Measurements from ENCODE around the gene SPDYE6. TPM values are rescaled to one million over a fixed set of nuclear protein-coding genes. Genes with fewer than 3 reads are reported as not detected.

The SPDYE6 gene
- total RNA-seq, 4 donors from 2014 or later: not detected

DNA sequence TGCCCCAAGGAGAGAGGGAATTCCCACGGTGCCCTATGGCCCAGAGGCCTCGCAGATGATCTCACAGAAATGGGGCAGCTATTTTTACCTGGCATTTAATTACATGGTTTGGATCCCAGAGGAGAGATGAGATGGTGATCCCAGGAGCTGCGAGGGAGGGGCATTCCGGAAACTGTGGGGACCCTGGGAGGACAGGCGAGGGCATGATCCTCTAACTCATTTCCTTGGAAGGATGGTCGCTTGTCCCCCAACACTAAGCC lies 60.1 kb downstream of the SPDYE6 start:
- H3K4me3 ChIP-seq (ENCODE audit: low read depth, poor library complexity, severe bottlenecking): no peak overlapping the region
- no peak for DNase-seq (ENCODE audit: low spot score in 2 of 2)
- intact Hi-C loops (cut with DNase I; ENCODE audit: low total_unique reads): no loop called here
- WGBS, 2 donors: 68 to 77% methylated on average over 6 of the region's 6 CpGs
- TF ChIP-seq POLR2A (IDR thresholded peaks at IDR 0.05): no peak
- TF ChIP-seq, protein P1, sequence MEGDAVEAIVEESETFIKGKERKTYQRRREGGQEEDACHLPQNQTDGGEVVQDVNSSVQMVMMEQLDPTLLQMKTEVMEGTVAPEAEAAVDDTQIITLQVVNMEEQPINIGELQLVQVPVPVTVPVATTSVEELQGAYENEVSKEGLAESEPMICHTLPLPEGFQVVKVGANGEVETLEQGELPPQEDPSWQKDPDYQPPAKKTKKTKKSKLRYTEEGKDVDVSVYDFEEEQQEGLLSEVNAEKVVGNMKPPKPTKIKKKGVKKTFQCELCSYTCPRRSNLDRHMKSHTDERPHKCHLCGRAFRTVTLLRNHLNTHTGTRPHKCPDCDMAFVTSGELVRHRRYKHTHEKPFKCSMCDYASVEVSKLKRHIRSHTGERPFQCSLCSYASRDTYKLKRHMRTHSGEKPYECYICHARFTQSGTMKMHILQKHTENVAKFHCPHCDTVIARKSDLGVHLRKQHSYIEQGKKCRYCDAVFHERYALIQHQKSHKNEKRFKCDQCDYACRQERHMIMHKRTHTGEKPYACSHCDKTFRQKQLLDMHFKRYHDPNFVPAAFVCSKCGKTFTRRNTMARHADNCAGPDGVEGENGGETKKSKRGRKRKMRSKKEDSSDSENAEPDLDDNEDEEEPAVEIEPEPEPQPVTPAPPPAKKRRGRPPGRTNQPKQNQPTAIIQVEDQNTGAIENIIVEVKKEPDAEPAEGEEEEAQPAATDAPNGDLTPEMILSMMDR (IDR thresholded peaks at IDR 0.05): no peak

Small RNA genes lying within 50 kb of the gene (microRNA-seq; reads per million reads assigned to microRNA genes)
- gene MIR548O (ENCODE audit: borderline number of aligned reads in 1 of 2, borderline replicate concordance in 2 of 2): 0 reads per million in 2 donors

Other genes starting within 250 kb of the SPDYE6 start
- gene SH2B2, start 69.6 kb downstream of the SPDYE6 start, total RNA-seq: 10 to 100 TPM; 13.9 to 28.6 (median 20.6) TPM
- gene PRKRIP1, start 39.9 kb upstream of the SPDYE6 start, total RNA-seq: 10 to 100 TPM; 32.8 to 39.9 (median 35.7) TPM
- gene ORAI2, start 77.1 kb upstream of the SPDYE6 start, total RNA-seq: 1 to 10 TPM; 2.7 to 6.8 (median 6.4) TPM
- 10 to 100 TPM; 14.7 to 38.9 (median 24.6) TPM for gene ALKBH4, start 108.4 kb upstream of the SPDYE6 start, total RNA-seq
- 10 to 100 TPM in 3 of 4 donors, 1 to 10 TPM in 1; 9.8 to 16.1 (median 10.3) TPM for gene LRWD1, start 108.5 kb upstream of the SPDYE6 start, total RNA-seq
- gene POLR2J, start 122.5 kb upstream of the SPDYE6 start, total RNA-seq: 10 to 100 TPM in 3 of 4 donors, 1 to 10 TPM in 1; 9.3 to 19.2 (median 15.9) TPM
- gene RASA4B, start 161.3 kb upstream of the SPDYE6 start, total RNA-seq: 10 to 100 TPM; 21.6 to 28.3 (median 25.3) TPM
- 10 to 100 TPM in 1 of 4 donors, 1 to 10 TPM in 3; 2.0 to 22.0 (median 5.2) TPM for gene UPK3BL2, start 187.3 kb upstream of the SPDYE6 start, total RNA-seq
- gene SPDYE2, start 194.8 kb upstream of the SPDYE6 start, total RNA-seq: under 1 TPM in 1 of 4 donors, not detected in 3; 0.39 TPM
- gene POLR2J3, start 216.1 kb upstream of the SPDYE6 start, total RNA-seq: 10 to 100 TPM in 3 of 4 donors, 1 to 10 TPM in 1; 5.8 to 21.0 (median 15.9) TPM